Prostate gland (tissue), 2 donors: Measurements from ENCODE around the gene DUSP21.

Source experiments
- CTCF ChIP-seq, 4 experiments: fragments of 200-600 bp in 2 of 4; fragments of 450-650 bp in 2 of 4; sonication (generic) in 2 of 4; IDR thresholded peaks; 1 replicate in 3 of 4; 2 replicates in 1 of 4; pipeline ENCODE4 v1.5.1; 2016 to 2019; ENCODE audit warnings: antibody characterized with exemption in 4 of 4, mild to moderate bottlenecking in 2 of 4, moderate library complexity in 2 of 4
- POLR2A ChIP-seq: fragments of 450-650 bp; IDR thresholded peaks from one replicate; pipeline ENCODE4 v1.6.1; 2016; ENCODE audit warnings: antibody characterized with exemption, mild to moderate bottlenecking
- POLR2AphosphoS5 ChIP-seq: sonication (generic); formaldehyde crosslinking; IDR thresholded peaks from one replicate; pipeline ENCODE4 v1.6.1; 2017; ENCODE audit warnings: antibody characterized with exemption

- TF ChIP-seq POLR2AphosphoS5: peak; percentile 91
- no peak for TF ChIP-seq CTCF (IDR thresholded peaks at IDR 0.05)
- peak; percentile 74 for TF ChIP-seq POLR2A
Observed at GRCh38 chrX:44872821-44873414, 29.1 kb downstream of the DUSP21 start, which contains the start of gene KDM6A.
